Measurements from ENCODE around the gene HUNK.

The HUNK gene

GRCh38 chr21:31983554-31983953 lies 110.7 kb downstream of the HUNK start:
- Histone ChIP-seq H3K27ac (ENCODE audit: low read length) (no peak overlapping the region), H3K9me3 (replicated peaks; ENCODE audit: insufficient read depth, low read length) (no peaks in the 10 kb centered on the region), H3F3A (ENCODE audit: insufficient read depth, low read length) (no peaks in the 10 kb centered on the region), H3K4me1 (ENCODE audit: low read length) (no peaks in the 10 kb centered on the region), H3K4me3 (ENCODE audit: low read length) (no peak overlapping the region), H3K27me3 (replicated peaks; ENCODE audit: insufficient read depth, low read length) (no peaks in the 10 kb centered on the region), H3K9me2 (replicated peaks; ENCODE audit: insufficient read depth, low read length) (no peaks in the 10 kb centered on the region), H3K9ac (ENCODE audit: low read length) (no peak overlapping the region), H3K4me2 (ENCODE audit: low read depth, low read length) (no peak overlapping the region), H2AFZ (ENCODE audit: low read length) (no peak overlapping the region), H3K36me3 (replicated peaks; ENCODE audit: insufficient read depth, low read length) (no peaks in the 10 kb centered on the region), H4K20me1 (ENCODE audit: insufficient read depth, low read length) (no peaks in the 10 kb centered on the region), H3K79me2 (ENCODE audit: low read length) (no peaks in the 10 kb centered on the region)
- no peak for TF ChIP-seq CTCF (IDR thresholded peaks at IDR 0.05; ENCODE audit: low read length)
- no peak for TF ChIP-seq EZH2phosphoT487 (IDR thresholded peaks at IDR 0.05; ENCODE audit: low read length)
- TF ChIP-seq EZH2 (optimal IDR thresholded peaks at IDR 0.05; ENCODE audit: low read depth, low read length), result no peak
- no peak for DNase-seq

GRCh38 chr21:31985398-31985797 lies 112.6 kb downstream of the HUNK start:
- H4K20me1 ChIP-seq (ENCODE audit: insufficient read depth, low read length), result no peaks in the 10 kb centered on the region
- H3K36me3 ChIP-seq (replicated peaks; ENCODE audit: insufficient read depth, low read length), result no peaks in the 10 kb centered on the region
- DNase-seq, result no peak
- no peaks in the 10 kb centered on the region for H3F3A ChIP-seq (ENCODE audit: insufficient read depth, low read length)
- no peaks in the 10 kb centered on the region for H3K27me3 ChIP-seq (replicated peaks; ENCODE audit: insufficient read depth, low read length)
- H3K9me3 ChIP-seq (replicated peaks; ENCODE audit: insufficient read depth, low read length), result no peaks in the 10 kb centered on the region
- no peaks in the 10 kb centered on the region for H3K79me2 ChIP-seq (ENCODE audit: low read length)
- H3K9ac ChIP-seq (ENCODE audit: low read length), result no peak overlapping the region
- TF ChIP-seq EZH2phosphoT487 (IDR thresholded peaks at IDR 0.05; ENCODE audit: low read length) (no peak), EZH2 (optimal IDR thresholded peaks at IDR 0.05; ENCODE audit: low read depth, low read length) (no peak), CTCF (IDR thresholded peaks at IDR 0.05; ENCODE audit: low read length) (no peak)
- no peaks in the 10 kb centered on the region for H3K9me2 ChIP-seq (replicated peaks; ENCODE audit: insufficient read depth, low read length)
- no peaks in the 10 kb centered on the region for H3K4me1 ChIP-seq (ENCODE audit: low read length)
- H3K4me3 ChIP-seq (ENCODE audit: low read length), result no peak overlapping the region
- H3K4me2 ChIP-seq (ENCODE audit: low read depth, low read length), result no peak overlapping the region
- H3K27ac ChIP-seq (ENCODE audit: low read length), result no peak overlapping the region
- H2AFZ ChIP-seq (ENCODE audit: low read length), result no peak overlapping the region

GRCh38 chr21:31986035-31986856 lies 113.4 kb downstream of the HUNK start:
- Histone ChIP-seq H3K4me2 (ENCODE audit: low read depth, low read length) (no peak overlapping the region), H3K36me3 (replicated peaks; ENCODE audit: insufficient read depth, low read length) (no peaks in the 10 kb centered on the region), H3K27me3 (replicated peaks; ENCODE audit: insufficient read depth, low read length) (no peaks in the 10 kb centered on the region), H3F3A (ENCODE audit: insufficient read depth, low read length) (no peaks in the 10 kb centered on the region), H3K4me1 (ENCODE audit: low read length) (no peaks in the 10 kb centered on the region), H3K79me2 (ENCODE audit: low read length) (no peaks in the 10 kb centered on the region), H3K9me3 (replicated peaks; ENCODE audit: insufficient read depth, low read length) (no peaks in the 10 kb centered on the region), H3K9me2 (replicated peaks; ENCODE audit: insufficient read depth, low read length) (no peaks in the 10 kb centered on the region), H3K27ac (ENCODE audit: low read length) (no peak overlapping the region), H3K4me3 (ENCODE audit: low read length) (no peak overlapping the region), H2AFZ (ENCODE audit: low read length) (no peak overlapping the region), H4K20me1 (ENCODE audit: insufficient read depth, low read length) (no peaks in the 10 kb centered on the region), H3K9ac (ENCODE audit: low read length) (no peak overlapping the region)
- DNase-seq, result no peak
- TF ChIP-seq EZH2 (optimal IDR thresholded peaks at IDR 0.05; ENCODE audit: low read depth, low read length) (no peak), CTCF (IDR thresholded peaks at IDR 0.05; ENCODE audit: low read length) (no peak), EZH2phosphoT487 (IDR thresholded peaks at IDR 0.05; ENCODE audit: low read length) (no peak)

Measured in MM.1S (cell line).